HCT116 (cell line): Measurements from ENCODE around the gene NKX1-1. TPM values are rescaled to one million over a fixed set of nuclear protein-coding genes. Genes with fewer than 3 reads are reported as not detected.

Experiments
- ATAC-seq: fragments of 200-7000 bp; cut with Tn5 transposase; 2 replicates; pipeline ENCODE4 v1.9.1; 2020; ENCODE audit warnings: mild to moderate bottlenecking, moderate library complexity
- BruUV-seq: library from RNA; stranded (reverse); fragments of 400-500 nt; replicated peaks from 2 replicates; lab custom pipeline; 2021; lab: Mats Ljungman, UMichigan
- CTCF ChIA-PET: fragments of 300-600 bp; sonication (Branson Sonifier 250); formaldehyde crosslinking; loops from one replicate; lab custom pipeline; 2021; ENCODE audit warnings: antibody characterized with exemption; lab: Charles Lee
- POLR2A ChIA-PET: fragments of 300-600, 350-600 bp; sonication (Branson Sonifier 250); formaldehyde crosslinking; loops from one replicate; lab custom pipeline; 2021; ENCODE audit warnings: antibody characterized with exemption; lab: Charles Lee
- RAD21 ChIA-PET, 2 experiments: fragments of 300-600 bp; sonication (Branson Sonifier 250); formaldehyde crosslinking; loops; one replicate each; lab custom pipeline; 2023; ENCODE audit warnings: low total read pairs in 2 of 2; ENCODE audit not compliant: uncharacterized antibody in 2 of 2, unreplicated experiment in 2 of 2, low non-redundant PET in 1 of 2; lab: Charles Lee
- DNase-seq: peaks from one replicate; pipeline ENCODE4 v3.0.0-alpha.2; 2010; ENCODE audit warnings: low read depth, low spot score
- H2AFZ ChIP-seq: fragments of 200-600 bp; shearing (Covaris generic), sonication (generic); 2 replicates; pipeline ENCODE4 v1.6.1; 2017; ENCODE audit warnings: low read depth, mixed run types, mixed read lengths, antibody characterized with exemption, low read length; ENCODE audit not compliant: poor library complexity, severe bottlenecking
- H3K27ac ChIP-seq: 2 replicates; pipeline ENCODE4 v1.5.1; 2012; ENCODE audit warnings: low read depth, low read length
- H3K27me3 ChIP-seq: fragments of 200-600 bp; sonication (generic); 2 replicates; pipeline ENCODE4 v1.6.1; 2016; ENCODE audit warnings: mixed run types, low read length, mixed read lengths; ENCODE audit not compliant: insufficient read depth
- H3K36me3 ChIP-seq, 2 experiments: fragments of 200-500 bp in 1 of 2; fragments of 200-600 bp in 1 of 2; sonication (Bioruptor generic) in 1 of 2; sonication (generic) in 1 of 2; 2 replicates each; pipeline versions ENCODE4 v1.5.1 to v1.6.1; 2014 to 2016; ENCODE audit warnings: low read length in 2 of 2, inconsistent platforms in 1 of 2, mixed read lengths in 1 of 2, mixed run types in 1 of 2; ENCODE audit not compliant: insufficient read depth in 2 of 2, control insufficient read depth in 1 of 2
- H3K4me1 ChIP-seq, 2 experiments: fragments of 200-600 bp in 1 of 2; sonication (generic) in 1 of 2; 2 replicates each; pipeline versions ENCODE4 v1.5.1 to v1.6.1; 2012 to 2017; ENCODE audit warnings: low read length in 2 of 2, inconsistent platforms in 1 of 2, mild to moderate bottlenecking in 1 of 2, mixed read lengths in 1 of 2, mixed run types in 1 of 2, moderate library complexity in 1 of 2; ENCODE audit not compliant: insufficient read depth in 2 of 2, control insufficient read depth in 1 of 2
- H3K4me2 ChIP-seq: fragments of 200-600 bp; sonication (generic); 2 replicates; pipeline ENCODE4 v1.6.1; 2017; ENCODE audit warnings: mixed run types, low read length, mixed read lengths
- H3K4me3 ChIP-seq, 2 experiments: fragments of 200-600 bp in 1 of 2; sonication (generic) in 1 of 2; replicated peaks in 1 of 2; 2 replicates each; pipeline ENCODE4 v1.5.1; 2011 to 2016; ENCODE audit warnings: low read length in 2 of 2, control low read depth in 1 of 2, low read depth in 1 of 2, mild to moderate bottlenecking in 1 of 2, mixed read lengths in 1 of 2, mixed run types in 1 of 2
- H3K79me2 ChIP-seq: fragments of 200-600 bp; sonication (generic); 2 replicates; pipeline ENCODE4 v1.6.1; 2017; ENCODE audit warnings: mild to moderate bottlenecking, mixed run types, low read length, moderate library complexity, mixed read lengths; ENCODE audit not compliant: insufficient read depth
- H3K9ac ChIP-seq: fragments of 200-600 bp; sonication (generic); 2 replicates; pipeline ENCODE4 v1.6.1; 2016; ENCODE audit warnings: low read length, mixed read lengths
- H3K9me2 ChIP-seq: fragments of 200-600 bp; sonication (generic), shearing (Covaris generic); 2 replicates; pipeline ENCODE4 v1.6.1; 2017; ENCODE audit warnings: mixed run types, mild to moderate bottlenecking, moderate library complexity; ENCODE audit not compliant: insufficient read depth
- H3K9me3 ChIP-seq, 2 experiments: fragments of 200-500 bp in 1 of 2; fragments of 200-600 bp in 1 of 2; sonication (Bioruptor generic) in 1 of 2; sonication (generic) in 1 of 2; 2 replicates each; pipeline ENCODE4 v1.6.1; 2014 to 2017; ENCODE audit warnings: low read length in 2 of 2, mixed read lengths in 2 of 2, inconsistent platforms in 1 of 2, low read depth in 1 of 2, mild to moderate bottlenecking in 1 of 2, mixed run types in 1 of 2, moderate library complexity in 1 of 2; ENCODE audit not compliant: control insufficient read depth in 1 of 2, insufficient read depth in 1 of 2
- H4K20me1 ChIP-seq: fragments of 200-600 bp; sonication (generic), shearing (Covaris generic); 2 replicates; pipeline ENCODE4 v1.6.1; 2017; ENCODE audit warnings: mixed run types, mild to moderate bottlenecking, moderate library complexity; ENCODE audit not compliant: insufficient read depth
- CBX3 ChIP-seq: IDR thresholded peaks from 2 replicates; pipeline ENCODE4 v1.6.1; 2012; ENCODE audit warnings: low read depth
- CEBPB ChIP-seq: IDR thresholded peaks from 2 replicates; pipeline ENCODE4 v1.6.1; 2012; ENCODE audit warnings: low read depth
- ELF1 ChIP-seq: IDR thresholded peaks from 2 replicates; pipeline ENCODE4 v1.6.1; 2012; ENCODE audit warnings: low read depth, borderline replicate concordance
- JUND ChIP-seq: IDR thresholded peaks from 2 replicates; pipeline ENCODE4 v1.6.1; 2012
- POLR2A ChIP-seq: IDR thresholded peaks from 2 replicates; pipeline ENCODE4 v1.7.0; 2011; ENCODE audit warnings: borderline replicate concordance; ENCODE audit not compliant: insufficient read depth, insufficient read length; ENCODE audit errors: extremely low read depth
- SIN3A ChIP-seq: IDR thresholded peaks from 2 replicates; pipeline ENCODE4 v1.6.1; 2012; ENCODE audit warnings: low read depth
- SRF ChIP-seq: IDR thresholded peaks from 2 replicates; pipeline ENCODE4 v1.6.1; 2012; ENCODE audit warnings: low read depth
- TCF7L2 ChIP-seq: IDR thresholded peaks from 2 replicates; pipeline ENCODE4 v1.7.0; 2011; ENCODE audit warnings: borderline replicate concordance, inconsistent platforms; ENCODE audit not compliant: insufficient read depth, insufficient read length; ENCODE audit errors: extremely low read depth
- ZFX ChIP-seq: fragments of 450-650 bp; IDR thresholded peaks from 2 replicates; pipeline ENCODE4 v1.6.1; 2017
- intact Hi-C: fragments of 100-400 bp; cut with micrococcal nuclease; formaldehyde crosslinking; loops from 2 replicates; pipeline ENCODE4 v1.10.0; 2022
- total RNA-seq: library from RNA; stranded (reverse); gene quantifications from one replicate; pipeline ENCODE4 v1.2.1, GENCODE V29; 2021; ENCODE audit not compliant: unreplicated experiment
- TF ChIP-seq, protein P1 (sequence below): IDR thresholded peaks from 2 replicates; pipeline ENCODE4 v1.6.1; 2011; ENCODE audit warnings: mild to moderate bottlenecking, low read length, moderate library complexity; ENCODE audit not compliant: insufficient replicate concordance; ENCODE audit errors: extremely low read depth
- TF ChIP-seq, protein P2 (sequence below): IDR thresholded peaks from 2 replicates; pipeline ENCODE4 v1.6.1; 2012

NKX1-1 gene
- total RNA-seq, 1 experiment from 2014 or later: not detected

DNA sequence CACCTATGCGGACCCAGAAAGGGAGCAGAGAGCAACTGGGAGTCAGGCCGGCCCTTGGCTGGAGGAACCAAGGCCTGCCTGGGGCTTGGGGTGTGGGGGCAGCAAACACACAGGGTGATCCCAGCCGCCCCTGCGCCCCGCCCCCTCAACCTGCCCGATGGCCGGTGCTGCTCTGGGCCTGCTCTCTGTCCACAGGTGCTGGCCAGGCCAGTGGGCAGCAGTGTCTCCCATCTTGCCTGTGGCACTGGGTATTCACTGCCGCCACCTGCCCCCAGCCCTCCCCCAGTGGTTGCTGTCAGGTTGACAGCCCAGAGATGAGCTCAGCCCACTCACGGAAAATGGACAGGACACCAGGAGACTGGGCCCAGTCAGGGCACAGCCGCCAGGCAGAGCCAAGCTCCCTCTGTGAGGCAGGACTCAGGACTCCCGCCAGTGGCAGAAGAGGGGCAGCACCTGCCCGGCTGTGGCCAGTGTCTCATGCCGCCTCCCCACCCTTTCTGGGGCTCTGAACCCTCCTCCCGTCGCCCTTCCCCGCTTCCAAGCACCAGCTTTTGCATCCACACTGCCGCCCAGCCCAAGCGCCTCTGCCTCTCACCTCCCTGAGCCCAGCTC lies 4.7 kb downstream of the NKX1-1 start:
- CTCF ChIA-PET: interaction anchor here (2.9 kb wide), 1 partner anchor 111 kb away, joined by 7 read pairs; no protein-coding TSS in a partner anchor
- no peaks in the 10 kb centered on the region for H3K4me1 ChIP-seq
- TF ChIP-seq POLR2A: no peak
- no peak for TF ChIP-seq CEBPB
- TF ChIP-seq, protein P1, sequence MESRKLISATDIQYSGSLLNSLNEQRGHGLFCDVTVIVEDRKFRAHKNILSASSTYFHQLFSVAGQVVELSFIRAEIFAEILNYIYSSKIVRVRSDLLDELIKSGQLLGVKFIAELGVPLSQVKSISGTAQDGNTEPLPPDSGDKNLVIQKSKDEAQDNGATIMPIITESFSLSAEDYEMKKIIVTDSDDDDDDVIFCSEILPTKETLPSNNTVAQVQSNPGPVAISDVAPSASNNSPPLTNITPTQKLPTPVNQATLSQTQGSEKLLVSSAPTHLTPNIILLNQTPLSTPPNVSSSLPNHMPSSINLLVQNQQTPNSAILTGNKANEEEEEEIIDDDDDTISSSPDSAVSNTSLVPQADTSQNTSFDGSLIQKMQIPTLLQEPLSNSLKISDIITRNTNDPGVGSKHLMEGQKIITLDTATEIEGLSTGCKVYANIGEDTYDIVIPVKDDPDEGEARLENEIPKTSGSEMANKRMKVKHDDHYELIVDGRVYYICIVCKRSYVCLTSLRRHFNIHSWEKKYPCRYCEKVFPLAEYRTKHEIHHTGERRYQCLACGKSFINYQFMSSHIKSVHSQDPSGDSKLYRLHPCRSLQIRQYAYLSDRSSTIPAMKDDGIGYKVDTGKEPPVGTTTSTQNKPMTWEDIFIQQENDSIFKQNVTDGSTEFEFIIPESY: no peak
- no peak for TF ChIP-seq ELF1
- TF ChIP-seq ZFX: no peak
- TF ChIP-seq SIN3A: no peak
- TF ChIP-seq TCF7L2: no peak
- no peak for TF ChIP-seq JUND
- TF ChIP-seq CBX3: no peak
- TF ChIP-seq SRF: no peak
- TF ChIP-seq, protein P2, sequence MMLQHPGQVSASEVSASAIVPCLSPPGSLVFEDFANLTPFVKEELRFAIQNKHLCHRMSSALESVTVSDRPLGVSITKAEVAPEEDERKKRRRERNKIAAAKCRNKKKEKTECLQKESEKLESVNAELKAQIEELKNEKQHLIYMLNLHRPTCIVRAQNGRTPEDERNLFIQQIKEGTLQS: no peak
- TF ChIP-seq, all 23 proteins: peak for 0
- Histone ChIP-seq H2AFZ (no peak overlapping the region), H3K9me3 (peaks cover 0 to 7% of the 10 kb centered on the region in 2 experiments; a peak in 2 of 4 replicates), H3K4me2 (no peak overlapping the region), H3K36me3 (no peaks in the 10 kb centered on the region), H3K27me3 (no peaks in the 10 kb centered on the region), H3K79me2 (no peaks in the 10 kb centered on the region), H3K9ac (no peak overlapping the region), H3K9me2 (no peaks in the 10 kb centered on the region), H4K20me1 (no peaks in the 10 kb centered on the region), H3K4me3 (no peak overlapping the region), H3K27ac (no peak overlapping the region)
- no TSS peak for BruUV-seq
- ATAC-seq (peak; percentile 32; the same call in 1 of the 2 replicates), DNase-seq (no peak)
- ChIA-PET RAD21 (no interaction called here), POLR2A (no interaction called here)
- intact Hi-C loops: no loop called here
